Naive B cell (primary cell): ENCODE results near the gene PYHIN1. TPM values are rescaled to one million over a fixed set of nuclear protein-coding genes. Genes with fewer than 3 reads are reported as not detected.

ENCODE experiments used
- polyA plus RNA-seq, 6 donors: library from polyadenylated mRNA; unstranded; fragments of 300-500 nt; fragmentation: Illumina TruSeq; gene quantifications; one replicate each; pipeline ENCODE4 v1.2.3, GENCODE V29; 2021; ENCODE audit warnings: low read depth in 6 of 6

Gene PYHIN1
- polyA plus RNA-seq, 6 donors from 2014 or later, result 2.7 to 5.9 (median 3.0) TPM; not detected in 1

Other genes starting within 250 kb of the PYHIN1 start
- gene SPTA1, start 244.8 kb upstream of the PYHIN1 start, polyA plus RNA-seq, result under 1 TPM in 2 of 6 donors, not detected in 4; 0.04 to 0.15 TPM
- gene OR6K2, start 230.9 kb upstream of the PYHIN1 start, polyA plus RNA-seq, result not detected
- gene OR6K3, start 210.8 kb upstream of the PYHIN1 start, polyA plus RNA-seq, result not detected
- not detected for gene OR6K6, start 176.8 kb upstream of the PYHIN1 start, polyA plus RNA-seq
- gene OR6N1, start 159.4 kb upstream of the PYHIN1 start, polyA plus RNA-seq, result not detected
- not detected for gene OR6N2, start 150.3 kb upstream of the PYHIN1 start, polyA plus RNA-seq
- 10 to 100 TPM in 2 of 6 donors, 1 to 10 TPM in 4; 6.0 to 26.3 (median 8.8) TPM for gene MNDA, start 100.2 kb upstream of the PYHIN1 start, polyA plus RNA-seq
- 100 to 1,000 TPM; 143 to 262 (median 206) TPM for gene IFI16, start 78.4 kb downstream of the PYHIN1 start, polyA plus RNA-seq
- 10 to 100 TPM in 2 of 6 donors, 1 to 10 TPM in 4; 3.4 to 21.5 (median 5.1) TPM for gene AIM2, start 145.2 kb downstream of the PYHIN1 start, polyA plus RNA-seq
- not detected for gene CADM3, start 240.1 kb downstream of the PYHIN1 start, polyA plus RNA-seq